Endodermal cell (in vitro differentiated cells): ENCODE results near the gene TAB3. TPM values are rescaled to one million over a fixed set of nuclear protein-coding genes. Genes with fewer than 3 reads are reported as not detected.

Source experiments
- DNase-seq: peaks from one replicate; pipeline ENCODE4 v3.0.0-alpha.2; 2017
- H3K27ac ChIP-seq: 2 replicates; pipeline ENCODE4 v1.5.1; 2013; ENCODE audit warnings: mild to moderate bottlenecking, low read depth, low read length, moderate library complexity
- H3K27me3 ChIP-seq: 2 replicates; pipeline ENCODE4 v1.6.1; 2013; ENCODE audit warnings: mild to moderate bottlenecking, low read length, moderate library complexity; ENCODE audit not compliant: insufficient read depth, control insufficient read depth, poor library complexity, severe bottlenecking
- H3K36me3 ChIP-seq: 2 replicates; pipeline ENCODE4 v1.7.0; 2013; ENCODE audit warnings: mild to moderate bottlenecking, low read length, moderate library complexity; ENCODE audit not compliant: control insufficient read depth, insufficient read depth
- H3K4me1 ChIP-seq: one replicate; pipeline ENCODE4 v1.7.0; 2013; ENCODE audit warnings: low read length; ENCODE audit not compliant: control insufficient read depth, insufficient read depth
- H3K4me3 ChIP-seq: 2 replicates; pipeline ENCODE4 v1.5.1; 2013; ENCODE audit warnings: mild to moderate bottlenecking, low read length, moderate library complexity
- H3K9ac ChIP-seq: 2 replicates; pipeline ENCODE4 v1.6.1; 2013; ENCODE audit warnings: mild to moderate bottlenecking, low read length, moderate library complexity; ENCODE audit not compliant: poor library complexity, severe bottlenecking; ENCODE audit errors: extremely low read depth
- H3K9me3 ChIP-seq: 2 replicates; pipeline ENCODE4 v1.6.1; 2013; ENCODE audit warnings: mild to moderate bottlenecking, low read length, moderate library complexity; ENCODE audit not compliant: control insufficient read depth
- H3K27ac Mint-ChIP-seq: 2 replicates; pipeline ENCODE4 v1.8.0; 2020; ENCODE audit warnings: mixed read lengths
- H3K27me3 Mint-ChIP-seq: 2 replicates; pipeline ENCODE4 v1.8.0; 2021; ENCODE audit warnings: mild to moderate bottlenecking, mixed read lengths; ENCODE audit not compliant: insufficient read depth
- H3K36me3 Mint-ChIP-seq: 2 replicates; pipeline ENCODE4 v1.8.0; 2020; ENCODE audit warnings: low read depth, mixed read lengths
- H3K4me1 Mint-ChIP-seq: 2 replicates; pipeline ENCODE4 v1.8.0; 2020; ENCODE audit warnings: mixed read lengths
- H3K4me3 Mint-ChIP-seq: 2 replicates; pipeline ENCODE4 v1.8.0; 2020; ENCODE audit warnings: mild to moderate bottlenecking, moderate library complexity, mixed read lengths
- H3K9me3 Mint-ChIP-seq: 2 replicates; pipeline ENCODE4 v1.8.0; 2020; ENCODE audit warnings: mild to moderate bottlenecking, mixed read lengths
- WGBS, 2 experiments: methylation state at CpG; one replicate each; pipeline versions ENCODE4 v1.1.5 to v1.1.7; 2013; ENCODE audit warnings: missing lambda C conversion rate in 2 of 2, mixed read lengths in 1 of 2; ENCODE audit not compliant: insufficient coverage in 1 of 2, insufficient read length in 1 of 2; 5-methylcytosine and 5-hydroxymethylcytosine counted together
- total RNA-seq, 2 donors: library from RNA; stranded (reverse); fragmentation: NEBNext Ultra II Directional in 1 of 2; extraction: Animal tissue kit (Norgen Biotek cat#: 25700) in 1 of 2; gene quantifications; 2 replicates in 1 of 2; 3 replicates in 1 of 2; pipeline ENCODE4 v1.2.1, GENCODE V29; 2021
- TF ChIP-seq, protein P1 (sequence below): fragments of 200-600 bp; sonication (generic); conservative IDR thresholded peaks from 2 replicates; pipeline ENCODE4 v1.5.0; 2021; ENCODE audit warnings: antibody characterized with exemption, mild to moderate bottlenecking

Gene TAB3
- total RNA-seq, 2 donors from 2014 or later, result 19.8 to 23.2 TPM

DNA sequence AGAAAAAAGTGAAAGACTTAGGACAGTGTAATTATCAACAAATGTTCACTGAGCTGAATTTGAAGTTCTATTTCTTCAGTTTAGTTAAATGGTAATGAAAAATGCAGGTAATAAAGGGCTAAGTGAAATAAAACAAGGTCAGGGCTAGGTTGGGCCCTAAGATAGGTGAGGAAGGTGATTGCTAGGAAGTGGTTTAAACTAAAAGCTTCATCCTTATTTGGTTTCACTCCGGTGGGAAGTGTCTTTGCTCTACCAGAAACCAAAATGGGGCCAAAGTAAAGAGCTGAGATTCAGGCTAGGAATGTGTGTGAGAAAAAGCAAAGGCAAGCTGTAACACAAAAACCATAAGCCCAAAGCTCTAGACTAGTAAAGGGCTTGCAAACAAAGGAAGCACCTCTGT, 31.0 kb downstream of the TAB3 start:
- no peak overlapping the region for H3K4me3 Mint-ChIP-seq
- DNase-seq, result no peak
- peaks cover 6% of the 10 kb centered on the region for H3K36me3 ChIP-seq
- H3K36me3 Mint-ChIP-seq, result peaks cover 32% of the 10 kb centered on the region
- H3K4me1 ChIP-seq, result no peaks in the 10 kb centered on the region
- peaks cover 4% of the 10 kb centered on the region for H3K9me3 Mint-ChIP-seq
- H3K4me1 Mint-ChIP-seq, result peaks cover 1% of the 10 kb centered on the region
- no peaks in the 10 kb centered on the region for H3K27me3 Mint-ChIP-seq
- H3K27ac Mint-ChIP-seq, result no peak overlapping the region
- no peak overlapping the region for H3K4me3 ChIP-seq
- no peak overlapping the region for H3K27ac ChIP-seq
- H3K9me3 ChIP-seq, result no peaks in the 10 kb centered on the region
- TF ChIP-seq, protein P1, sequence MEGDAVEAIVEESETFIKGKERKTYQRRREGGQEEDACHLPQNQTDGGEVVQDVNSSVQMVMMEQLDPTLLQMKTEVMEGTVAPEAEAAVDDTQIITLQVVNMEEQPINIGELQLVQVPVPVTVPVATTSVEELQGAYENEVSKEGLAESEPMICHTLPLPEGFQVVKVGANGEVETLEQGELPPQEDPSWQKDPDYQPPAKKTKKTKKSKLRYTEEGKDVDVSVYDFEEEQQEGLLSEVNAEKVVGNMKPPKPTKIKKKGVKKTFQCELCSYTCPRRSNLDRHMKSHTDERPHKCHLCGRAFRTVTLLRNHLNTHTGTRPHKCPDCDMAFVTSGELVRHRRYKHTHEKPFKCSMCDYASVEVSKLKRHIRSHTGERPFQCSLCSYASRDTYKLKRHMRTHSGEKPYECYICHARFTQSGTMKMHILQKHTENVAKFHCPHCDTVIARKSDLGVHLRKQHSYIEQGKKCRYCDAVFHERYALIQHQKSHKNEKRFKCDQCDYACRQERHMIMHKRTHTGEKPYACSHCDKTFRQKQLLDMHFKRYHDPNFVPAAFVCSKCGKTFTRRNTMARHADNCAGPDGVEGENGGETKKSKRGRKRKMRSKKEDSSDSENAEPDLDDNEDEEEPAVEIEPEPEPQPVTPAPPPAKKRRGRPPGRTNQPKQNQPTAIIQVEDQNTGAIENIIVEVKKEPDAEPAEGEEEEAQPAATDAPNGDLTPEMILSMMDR, result no peak
- 71% methylated on average over 1 of the region's 1 CpG; no CpG with 5 or more reads in 1 of the 2 experiments for WGBS, 2 experiments
- no peaks in the 10 kb centered on the region for H3K27me3 ChIP-seq
- no peak overlapping the region for H3K9ac ChIP-seq

DNA sequence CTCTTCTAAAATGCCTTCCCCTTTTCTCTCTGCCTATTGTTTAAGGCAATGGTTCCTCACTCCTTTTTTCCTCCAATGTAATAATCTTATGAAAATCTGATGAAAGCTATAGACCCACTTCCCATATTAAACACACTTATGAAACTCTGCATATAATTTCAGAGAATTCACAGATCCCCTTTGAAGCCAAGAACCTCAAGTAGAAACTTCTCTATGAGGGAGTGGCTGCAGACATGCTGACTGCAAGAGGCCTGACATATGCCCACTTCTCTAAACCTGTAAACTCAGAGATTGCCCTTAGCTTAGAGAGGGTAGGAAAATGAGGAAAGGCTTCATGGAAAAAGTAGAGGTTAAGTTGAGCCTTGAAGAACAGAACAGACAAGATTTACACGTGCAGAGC, 37.6 kb downstream of the TAB3 start:
- peaks cover 4% of the 10 kb centered on the region for H3K36me3 ChIP-seq
- TF ChIP-seq, protein P1, result no peak
- DNase-seq, result no peak
- WGBS, 2 experiments, result 85% methylated on average over 1 of the region's 1 CpG; no CpG with 5 or more reads in 1 of the 2 experiments
- no peaks in the 10 kb centered on the region for H3K4me1 ChIP-seq
- Mint-ChIP-seq H3K27me3 (no peaks in the 10 kb centered on the region), H3K9me3 (no peaks in the 10 kb centered on the region), H3K4me1 (no peaks in the 10 kb centered on the region), H3K27ac (no peak overlapping the region), H3K36me3 (peaks cover 36% of the 10 kb centered on the region), H3K4me3 (no peak overlapping the region)
- H3K4me3 ChIP-seq, result no peak overlapping the region
- no peak overlapping the region for H3K9ac ChIP-seq
- H3K27ac ChIP-seq, result no peak overlapping the region
- no peaks in the 10 kb centered on the region for H3K9me3 ChIP-seq
- no peaks in the 10 kb centered on the region for H3K27me3 ChIP-seq

DNA sequence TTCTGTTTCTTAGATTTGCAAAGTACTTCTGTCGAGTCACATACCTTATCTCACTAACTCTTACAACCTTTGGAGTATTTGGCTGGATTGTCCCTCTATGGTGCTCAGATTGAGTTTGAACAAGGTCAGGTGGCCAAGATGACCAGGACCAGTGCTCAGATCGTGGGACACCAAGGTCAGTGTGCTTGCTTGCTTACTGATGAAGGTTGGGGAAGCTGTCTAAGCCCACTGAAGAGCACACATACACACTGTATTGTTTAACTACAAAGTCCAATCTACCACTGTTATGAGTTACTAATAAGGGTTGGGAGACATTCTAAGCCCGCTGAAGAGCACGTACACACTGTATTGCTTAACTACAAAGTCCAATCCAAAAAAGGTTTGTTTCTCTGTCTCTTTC, 53.7 kb downstream of the TAB3 start:
- H3K4me3 ChIP-seq, result no peak overlapping the region
- Mint-ChIP-seq H3K36me3 (peaks cover 52% of the 10 kb centered on the region), H3K4me3 (no peak overlapping the region), H3K4me1 (peaks cover 17% of the 10 kb centered on the region), H3K9me3 (peaks cover 22% of the 10 kb centered on the region), H3K27ac (no peak overlapping the region), H3K27me3 (no peaks in the 10 kb centered on the region)
- no peaks in the 10 kb centered on the region for H3K9me3 ChIP-seq
- DNase-seq, result no peak
- no peak overlapping the region for H3K9ac ChIP-seq
- peaks cover 24% of the 10 kb centered on the region for H3K36me3 ChIP-seq
- WGBS, 2 experiments, result 95% methylated on average over 4 of the region's 4 CpGs; no CpG with 5 or more reads in 1 of the 2 experiments
- TF ChIP-seq, protein P1, result no peak
- no peak overlapping the region for H3K27ac ChIP-seq
- H3K27me3 ChIP-seq, result no peaks in the 10 kb centered on the region
- H3K4me1 ChIP-seq, result no peaks in the 10 kb centered on the region
